PC-3 (cell line): ENCODE measurements around the gene ASPDH.

Experiments used
- EZH2 ChIP-seq: fragments of 300-600 bp; sonication (generic); IDR thresholded peaks from one replicate; pipeline ENCODE4 v1.6.1; 2017; ENCODE audit warnings: antibody characterized with exemption, mild to moderate bottlenecking, low read length; ENCODE audit not compliant: unreplicated experiment
- TF ChIP-seq, protein P1 (sequence below): fragments of 300-600 bp; sonication (generic); conservative IDR thresholded peaks from 2 replicates; pipeline ENCODE4 v1.5.1; 2017; ENCODE audit warnings: antibody characterized with exemption, low read depth, mild to moderate bottlenecking, low read length

DNA sequence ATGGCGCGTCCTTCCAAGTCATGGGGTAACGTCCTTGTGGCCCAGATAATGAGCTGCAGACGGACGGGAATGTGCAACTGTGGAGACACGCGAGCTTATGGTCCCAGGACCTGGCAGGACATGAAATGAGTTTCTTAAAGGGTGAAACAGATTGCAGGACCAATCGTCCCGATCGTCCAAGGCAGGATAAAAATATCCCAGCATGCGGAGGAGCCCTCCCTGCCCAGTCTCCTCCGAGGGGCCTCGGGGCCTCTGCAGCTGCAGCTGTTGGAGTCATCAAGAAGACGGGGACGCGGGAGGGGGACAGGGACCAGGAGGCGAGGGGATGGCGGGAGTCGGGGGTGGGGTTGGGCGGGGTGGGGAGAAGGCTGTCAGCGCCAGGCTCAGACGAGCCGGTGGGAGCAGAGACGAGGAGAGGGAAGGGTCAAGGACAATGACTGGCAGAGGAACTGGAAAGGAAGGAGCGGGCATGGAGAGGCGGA is 22.7 kb downstream of the ASPDH start:
- TF ChIP-seq, protein P1, sequence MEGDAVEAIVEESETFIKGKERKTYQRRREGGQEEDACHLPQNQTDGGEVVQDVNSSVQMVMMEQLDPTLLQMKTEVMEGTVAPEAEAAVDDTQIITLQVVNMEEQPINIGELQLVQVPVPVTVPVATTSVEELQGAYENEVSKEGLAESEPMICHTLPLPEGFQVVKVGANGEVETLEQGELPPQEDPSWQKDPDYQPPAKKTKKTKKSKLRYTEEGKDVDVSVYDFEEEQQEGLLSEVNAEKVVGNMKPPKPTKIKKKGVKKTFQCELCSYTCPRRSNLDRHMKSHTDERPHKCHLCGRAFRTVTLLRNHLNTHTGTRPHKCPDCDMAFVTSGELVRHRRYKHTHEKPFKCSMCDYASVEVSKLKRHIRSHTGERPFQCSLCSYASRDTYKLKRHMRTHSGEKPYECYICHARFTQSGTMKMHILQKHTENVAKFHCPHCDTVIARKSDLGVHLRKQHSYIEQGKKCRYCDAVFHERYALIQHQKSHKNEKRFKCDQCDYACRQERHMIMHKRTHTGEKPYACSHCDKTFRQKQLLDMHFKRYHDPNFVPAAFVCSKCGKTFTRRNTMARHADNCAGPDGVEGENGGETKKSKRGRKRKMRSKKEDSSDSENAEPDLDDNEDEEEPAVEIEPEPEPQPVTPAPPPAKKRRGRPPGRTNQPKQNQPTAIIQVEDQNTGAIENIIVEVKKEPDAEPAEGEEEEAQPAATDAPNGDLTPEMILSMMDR = no peak
- no peak for TF ChIP-seq EZH2
